Mammary microvascular endothelial cell (primary cell): ENCODE data around the gene PSMA7. TPM values are rescaled to one million over a fixed set of nuclear protein-coding genes. Genes with fewer than 3 reads are reported as not detected.

Source experiments
- total RNA-seq: library from RNA; depleted of rRNA; stranded (reverse); fragments of >200 nt; gene quantifications from 2 replicates; pipeline ENCODE4 v1.2.3, GENCODE V29; 2015

PSMA7 gene
- total RNA-seq = 607 and 683 TPM in 2 replicates

GRCh38 chr20:62143081-62143956, at the start of gene PSMA7, which contains the start of gene SS18L1:
TSS of gene PSMA7 (minus strand) at chr20:62143394. CDS start at chr20:62143303, 91 bp downstream.
TSS of gene SS18L1 (plus strand) at chr20:62143769. CDS start at chr20:62143821, 52 bp downstream.

DNA sequence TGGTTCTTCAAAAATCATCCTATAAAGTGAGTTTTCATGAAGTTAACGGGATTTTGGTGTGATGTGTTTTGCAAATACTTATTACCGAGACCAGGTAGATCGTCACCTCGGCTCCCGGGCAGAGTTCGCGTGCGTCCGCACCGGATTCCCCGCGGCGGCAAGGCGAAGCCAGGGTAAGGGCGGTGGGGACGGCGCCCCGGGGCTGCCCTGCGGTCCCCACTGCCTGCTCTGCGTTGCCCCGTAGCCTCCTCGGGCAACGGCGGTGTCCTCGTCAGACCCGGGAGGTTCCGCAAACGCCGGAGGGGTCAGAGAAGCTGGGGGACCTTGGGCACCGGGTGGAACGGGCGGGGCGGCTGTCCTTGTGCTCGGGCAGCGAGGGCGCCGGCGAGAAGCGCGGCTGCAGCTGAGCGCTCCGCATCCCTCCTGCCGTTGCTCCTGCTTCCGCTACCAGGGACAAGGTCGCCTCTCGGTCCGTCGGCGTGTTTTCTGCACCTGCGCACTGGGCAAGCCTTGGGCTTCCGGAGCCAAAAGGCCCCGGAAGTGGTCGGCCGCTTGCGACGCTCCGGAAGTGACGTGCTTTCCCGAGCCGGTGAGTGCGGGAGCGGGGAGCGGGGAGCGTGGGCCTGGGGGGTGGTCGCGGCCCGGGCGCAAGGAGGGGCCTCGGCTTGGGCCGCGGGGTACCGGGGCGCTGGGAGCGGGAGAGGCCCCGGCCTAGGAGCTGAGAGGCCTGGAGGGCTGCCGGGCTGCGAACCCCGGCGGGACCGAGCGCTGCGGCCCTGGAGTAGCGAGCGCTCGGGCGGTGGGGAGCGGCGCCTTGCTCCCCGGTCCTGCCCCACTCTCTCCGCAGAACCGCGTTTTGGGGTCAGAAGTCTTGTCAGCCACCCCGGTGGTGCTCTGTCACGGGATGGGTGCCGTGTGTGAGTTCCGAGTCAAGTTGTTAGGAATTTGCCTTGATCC, 39.6 kb upstream of the PSMA7 start, which contains the start of gene MTG2:
Gene MTG2 (plus strand): TSS at position 560 of the 957 bp plus-strand sequence. CDS start 10,393 bp downstream, outside the sequence.

DNA sequence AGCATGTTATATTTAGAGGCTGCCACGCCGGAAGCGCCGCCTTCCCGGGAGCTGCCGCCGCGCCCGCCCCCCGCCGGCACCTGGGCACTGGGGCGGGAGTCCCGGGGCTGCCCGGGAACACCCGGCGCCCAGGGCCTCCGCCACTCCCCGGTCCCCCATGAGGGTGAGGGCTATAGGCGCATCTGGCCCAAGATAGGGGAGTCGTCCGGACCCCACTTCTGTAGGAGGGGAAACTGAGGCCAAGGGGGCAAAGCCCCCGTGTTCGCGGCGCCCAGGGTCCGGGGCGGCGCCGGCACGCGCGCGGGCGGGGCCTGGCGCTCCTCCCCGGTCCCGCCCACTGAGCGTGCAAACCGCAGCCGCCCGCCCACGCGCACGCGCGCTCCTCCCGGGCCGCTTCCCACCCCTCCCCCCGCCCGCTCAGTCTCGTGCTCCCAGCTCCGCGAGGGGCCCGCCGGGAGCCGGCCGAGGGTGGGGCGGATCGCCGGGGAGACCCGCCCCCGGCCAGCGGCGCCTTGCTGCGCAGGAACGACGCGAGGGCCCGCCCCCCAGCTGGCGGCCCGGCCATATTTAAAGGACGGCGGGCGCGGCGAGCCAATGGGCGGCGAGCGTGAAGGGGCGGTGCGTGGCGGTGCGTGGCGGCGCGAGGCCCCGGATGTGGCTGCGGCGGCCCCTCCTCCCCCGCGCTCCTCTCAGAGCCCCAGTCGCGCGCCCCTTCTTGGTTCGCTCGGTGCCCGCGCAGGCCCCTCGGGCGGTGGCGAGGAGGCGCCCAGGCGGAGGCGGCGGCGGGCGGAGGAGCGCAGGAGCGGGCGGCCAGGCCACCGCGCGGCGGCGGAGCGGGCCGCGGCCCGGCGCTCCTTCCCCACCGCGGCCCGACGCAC, 21.2 kb downstream of the PSMA7 start, which contains the start of gene LSM14B:
Gene LSM14B (plus strand): TSS at position 700 of the 878 bp plus-strand sequence. CDS start 192 bp downstream, outside the sequence.

Other genes starting within 250 kb of the PSMA7 start
- gene TAF4, start 77.5 kb downstream of the PSMA7 start, total RNA-seq = 4.3 and 6.0 TPM in 2 replicates
- 20.3 and 21.2 TPM in 2 replicates for gene LSM14B, start 20.9 kb downstream of the PSMA7 start, total RNA-seq
- 3.3 and 6.0 TPM in 2 replicates for gene SS18L1, start 375 bp upstream of the PSMA7 start, total RNA-seq
- 16.7 and 18.8 TPM in 2 replicates for gene MTG2, start 39.6 kb upstream of the PSMA7 start, total RNA-seq
- gene HRH3, start 76.9 kb upstream of the PSMA7 start, total RNA-seq = not detected in 2 replicates
- 14.1 and 14.2 TPM in 2 replicates for gene OSBPL2, start 95.1 kb upstream of the PSMA7 start, total RNA-seq
- gene ADRM1, start 159.6 kb upstream of the PSMA7 start, total RNA-seq = 249 and 269 TPM in 2 replicates
- 180 and 187 TPM in 2 replicates for gene LAMA5, start 223.9 kb upstream of the PSMA7 start, total RNA-seq
- 4,092 and 4,801 TPM in 2 replicates for gene RPS21, start 243.7 kb upstream of the PSMA7 start, total RNA-seq